Cardiac muscle cell (in vitro differentiated cells and primary cell): ENCODE data around the gene ATG4D. TPM values are rescaled to one million over a fixed set of nuclear protein-coding genes. Genes with fewer than 3 reads are reported as not detected.

Experiments used
- DNase-seq, 2 donors: peaks; one replicate each; pipeline versions ENCODE4 v3.0.0 to v3.0.0-alpha.2; 2010 to 2017; ENCODE audit warnings: low read depth in 1 of 2, low spot score in 1 of 2
- H3K27ac ChIP-seq: fragments of 200-600 bp; sonication (generic); 2 replicates; pipeline ENCODE4 v1.5.1; 2016
- H3K27me3 ChIP-seq: fragments of 200-600 bp; sonication (generic); 2 replicates; pipeline ENCODE4 v1.6.0; 2016; ENCODE audit warnings: control low read depth
- H3K36me3 ChIP-seq: fragments of 200-600 bp; sonication (generic); 2 replicates; pipeline ENCODE4 v1.5.1; 2016; ENCODE audit warnings: control low read depth
- H3K4me1 ChIP-seq: fragments of 200-600 bp; sonication (generic); 2 replicates; pipeline ENCODE4 v1.8.1; 2017; ENCODE audit warnings: low read depth, mild to moderate bottlenecking, mixed run types
- H3K4me3 ChIP-seq: fragments of 200-600 bp; sonication (generic); 2 replicates; pipeline ENCODE4 v1.5.1; 2016; ENCODE audit warnings: mild to moderate bottlenecking
- H3K9me3 ChIP-seq: fragments of 200-600 bp; sonication (generic); 2 replicates; pipeline ENCODE4 v1.5.1; 2017; ENCODE audit warnings: low read depth, mild to moderate bottlenecking, control low read depth
- polyA plus RNA-seq: library from polyadenylated mRNA; unstranded; fragments of >200 nt; fragmentation: Nextera tagmentation; extraction: Ambion mirVana; gene quantifications from 2 replicates; pipeline ENCODE4 v1.2.1, GENCODE V29; 2016
- total RNA-seq: library from RNA; depleted of rRNA; stranded (reverse); fragments of >200 nt; gene quantifications from 2 replicates; pipeline ENCODE4 v1.2.3, GENCODE V29; 2016
- TF ChIP-seq, protein P1 (sequence below): IDR thresholded peaks from 2 replicates; pipeline ENCODE4 v1.5.1; 2012; ENCODE audit warnings: low read depth, mild to moderate bottlenecking, low read length

The ATG4D gene
- total and polyA plus RNA-seq, 2 experiments from 2014 or later = 67.0 to 69.0 TPM

DNA sequence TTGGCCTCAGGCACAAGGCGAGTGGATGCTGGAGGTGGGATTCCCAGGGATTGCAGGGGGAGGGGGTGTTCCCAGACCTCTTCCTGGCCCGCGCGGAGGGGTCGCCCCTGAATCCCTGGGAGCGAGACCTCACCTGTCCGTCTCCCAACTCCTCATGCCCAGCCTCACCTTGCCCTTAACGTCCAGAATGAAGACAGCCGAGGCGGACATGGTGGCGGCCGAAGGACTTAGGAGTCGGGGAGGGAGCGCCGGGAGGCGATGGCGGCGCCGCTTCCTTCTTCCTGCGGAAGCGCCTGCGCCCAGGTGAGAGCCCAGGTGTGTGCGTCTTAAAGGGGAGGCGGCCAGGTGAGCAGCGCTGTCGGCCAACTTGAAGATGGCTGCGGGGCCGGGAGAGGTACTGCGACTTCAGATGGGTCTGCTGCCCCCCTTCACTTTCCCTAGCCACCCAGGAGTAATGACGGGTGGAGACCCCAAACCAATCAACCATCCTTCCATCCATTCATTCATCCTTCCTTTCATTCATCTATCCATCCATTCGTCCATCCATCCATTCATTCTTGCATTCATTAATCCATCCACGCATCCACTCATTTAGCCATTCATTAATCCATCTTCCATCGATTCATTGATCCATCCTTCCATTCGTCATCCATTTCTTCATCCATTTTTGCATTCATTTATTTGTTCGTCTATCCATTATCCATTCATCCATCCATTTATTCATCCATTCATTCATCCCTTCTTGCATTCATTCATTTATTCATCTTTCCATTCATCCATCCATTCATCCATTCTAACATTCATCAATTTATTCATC, 43.5 kb downstream of the ATG4D start, which contains the start of gene AP1M2:
TSS of gene AP1M2 (minus strand) at position 291 of the 817 bp plus-strand sequence. CDS start at position 210, 81 bp downstream.
- Histone ChIP-seq H3K27me3 (peaks cover 25% of the 10 kb centered on the region), H3K36me3 (no peaks in the 10 kb centered on the region), H3K27ac (no peak within 1 kb of the TSS), H3K4me1 (no peaks in the 10 kb centered on the region), H3K4me3 (peak within 1 kb of the TSS; percentile 2), H3K9me3 (no peaks in the 10 kb centered on the region)
- no peak for DNase-seq
- TF ChIP-seq, protein P1, sequence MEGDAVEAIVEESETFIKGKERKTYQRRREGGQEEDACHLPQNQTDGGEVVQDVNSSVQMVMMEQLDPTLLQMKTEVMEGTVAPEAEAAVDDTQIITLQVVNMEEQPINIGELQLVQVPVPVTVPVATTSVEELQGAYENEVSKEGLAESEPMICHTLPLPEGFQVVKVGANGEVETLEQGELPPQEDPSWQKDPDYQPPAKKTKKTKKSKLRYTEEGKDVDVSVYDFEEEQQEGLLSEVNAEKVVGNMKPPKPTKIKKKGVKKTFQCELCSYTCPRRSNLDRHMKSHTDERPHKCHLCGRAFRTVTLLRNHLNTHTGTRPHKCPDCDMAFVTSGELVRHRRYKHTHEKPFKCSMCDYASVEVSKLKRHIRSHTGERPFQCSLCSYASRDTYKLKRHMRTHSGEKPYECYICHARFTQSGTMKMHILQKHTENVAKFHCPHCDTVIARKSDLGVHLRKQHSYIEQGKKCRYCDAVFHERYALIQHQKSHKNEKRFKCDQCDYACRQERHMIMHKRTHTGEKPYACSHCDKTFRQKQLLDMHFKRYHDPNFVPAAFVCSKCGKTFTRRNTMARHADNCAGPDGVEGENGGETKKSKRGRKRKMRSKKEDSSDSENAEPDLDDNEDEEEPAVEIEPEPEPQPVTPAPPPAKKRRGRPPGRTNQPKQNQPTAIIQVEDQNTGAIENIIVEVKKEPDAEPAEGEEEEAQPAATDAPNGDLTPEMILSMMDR = no peak

DNA sequence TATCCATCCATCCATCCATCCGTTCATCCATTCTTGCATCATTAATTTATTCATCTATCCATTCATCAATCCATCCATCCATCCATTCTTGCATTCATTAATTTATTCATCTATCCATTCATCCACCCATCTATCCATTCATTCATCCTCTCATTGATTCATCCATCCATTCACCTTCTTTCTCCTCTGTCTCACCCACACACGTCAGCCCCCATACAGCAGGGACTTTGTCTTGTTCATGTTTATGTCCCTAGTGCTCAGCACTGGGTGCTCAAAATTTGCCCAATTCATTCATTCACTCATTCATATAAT, 44.1 kb downstream of the ATG4D start:
- H3K27me3 ChIP-seq = peaks cover 25% of the 10 kb centered on the region
- H3K4me3 ChIP-seq = no peak overlapping the region
- no peak for DNase-seq
- H3K9me3 ChIP-seq = no peaks in the 10 kb centered on the region
- no peak overlapping the region for H3K27ac ChIP-seq
- TF ChIP-seq, protein P1 = no peak
- H3K4me1 ChIP-seq = no peaks in the 10 kb centered on the region
- H3K36me3 ChIP-seq = no peaks in the 10 kb centered on the region

DNA sequence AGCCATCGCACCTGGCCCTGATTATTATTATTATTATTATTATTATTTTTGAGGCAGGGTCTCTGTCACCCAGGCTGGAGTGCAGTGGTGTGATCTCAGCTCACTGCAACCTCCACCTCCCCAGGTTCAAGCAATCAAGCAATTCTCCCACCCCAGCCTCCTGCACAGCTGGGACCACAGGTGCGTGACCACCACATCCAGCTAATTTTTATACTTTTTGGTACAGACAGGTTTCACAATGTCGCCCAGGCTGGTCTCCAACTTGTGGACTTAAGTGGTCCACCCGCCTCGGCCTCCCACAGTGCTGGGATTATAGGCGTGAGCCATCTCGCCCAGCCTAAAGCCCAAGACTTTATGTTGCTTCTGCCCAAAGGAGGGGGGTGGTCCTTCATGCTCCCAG, 49.4 kb downstream of the ATG4D start:
- DNase-seq = no peak
- no peaks in the 10 kb centered on the region for H3K4me1 ChIP-seq
- no peaks in the 10 kb centered on the region for H3K36me3 ChIP-seq
- H3K27ac ChIP-seq = no peak overlapping the region
- TF ChIP-seq, protein P1 = no peak
- peaks cover 7% of the 10 kb centered on the region for H3K27me3 ChIP-seq
- H3K4me3 ChIP-seq = no peak overlapping the region
- H3K9me3 ChIP-seq = no peaks in the 10 kb centered on the region

DNA sequence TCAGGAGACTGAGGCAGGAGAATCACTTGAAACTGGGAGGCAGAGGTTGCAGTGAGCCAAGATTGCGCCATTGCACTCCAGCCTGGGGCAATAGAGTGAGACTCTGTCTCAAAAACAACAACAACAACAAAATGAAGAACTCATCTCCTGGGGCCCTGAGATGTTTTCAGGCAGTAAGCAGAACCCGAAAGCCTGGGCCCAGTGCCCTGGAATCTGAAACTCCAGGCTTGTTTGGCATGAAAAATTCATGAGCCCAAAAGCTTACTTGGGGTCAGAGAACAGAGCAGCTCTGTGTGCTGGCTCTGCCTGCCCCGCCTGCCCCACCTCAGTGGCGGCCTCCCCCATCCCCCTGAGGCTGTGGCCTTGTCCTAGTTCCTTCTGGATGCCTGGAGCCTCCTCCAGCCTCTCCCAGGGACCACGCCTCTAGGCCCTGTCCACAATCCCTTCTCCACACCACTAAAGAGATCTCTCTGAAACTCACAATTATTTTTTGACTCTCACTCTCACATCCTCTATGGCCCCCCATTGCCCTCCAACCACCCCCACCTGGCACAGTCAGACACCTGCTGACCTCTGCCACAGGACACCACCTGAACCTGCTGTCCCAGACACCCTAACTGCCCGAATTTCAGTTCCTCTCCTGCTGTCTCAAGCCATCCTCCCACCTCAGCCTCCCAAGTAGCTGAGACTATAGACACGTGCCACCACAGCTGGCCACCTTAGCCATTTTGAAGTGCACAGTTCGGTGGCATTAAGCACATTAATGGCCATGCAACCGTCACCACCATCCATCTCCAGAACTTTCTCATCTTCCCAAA, 50.3 kb downstream of the ATG4D start:
- TF ChIP-seq, protein P1 = no peak

DNA sequence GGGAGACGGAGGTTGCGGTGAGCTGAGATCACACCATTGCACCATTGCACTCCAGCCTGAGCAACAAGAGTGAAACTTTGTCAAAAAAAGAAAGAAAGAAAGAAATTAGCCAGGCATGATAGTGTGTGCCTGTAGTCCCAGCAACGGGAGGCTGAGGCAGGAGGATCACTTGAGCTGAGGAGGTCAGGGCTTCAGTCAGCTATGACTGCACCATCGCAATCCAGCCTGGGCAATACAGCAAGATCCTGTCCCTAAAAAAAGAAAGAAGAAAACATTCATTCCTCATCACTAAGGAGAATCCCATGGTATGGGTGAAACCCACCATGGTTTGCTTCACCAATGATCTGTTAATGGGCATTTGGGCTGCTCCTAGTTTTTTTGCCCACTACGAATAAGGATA, 56.4 kb downstream of the ATG4D start:
- Histone ChIP-seq H3K4me3 (no peak overlapping the region), H3K27ac (no peak overlapping the region), H3K9me3 (no peaks in the 10 kb centered on the region), H3K36me3 (no peaks in the 10 kb centered on the region), H3K4me1 (peaks cover 11% of the 10 kb centered on the region), H3K27me3 (no peaks in the 10 kb centered on the region)
- no peak for DNase-seq
- TF ChIP-seq, protein P1 = no peak

More for the DNA sequence above, 50.3 kb downstream of the ATG4D start:
- H3K27ac ChIP-seq = no peak overlapping the region
- no peaks in the 10 kb centered on the region for H3K36me3 ChIP-seq
- H3K27me3 ChIP-seq = no peaks in the 10 kb centered on the region
- no peak for DNase-seq
- no peaks in the 10 kb centered on the region for H3K9me3 ChIP-seq
- no peak overlapping the region for H3K4me3 ChIP-seq
- H3K4me1 ChIP-seq = no peaks in the 10 kb centered on the region
